Hepatocyte (in vitro differentiated cells): Measurements from ENCODE around the gene ZNF385C.

Source experiments
- CTCF ChIP-seq: fragments of 200-600 bp; sonication (generic); IDR thresholded peaks from 2 replicates; pipeline ENCODE4 v1.5.1; 2016; ENCODE audit warnings: antibody characterized with exemption, mild to moderate bottlenecking; ENCODE audit not compliant: poor library complexity
- EZH2 ChIP-seq: fragments of 200-600 bp; sonication (generic); IDR thresholded peaks from 2 replicates; pipeline ENCODE4 v1.6.1; 2016; ENCODE audit warnings: antibody characterized with exemption, mild to moderate bottlenecking, borderline replicate concordance
- EZH2phosphoT487 ChIP-seq: fragments of 200-600 bp; sonication (generic); IDR thresholded peaks from one replicate; pipeline ENCODE4 v1.6.1; 2018; ENCODE audit warnings: antibody characterized with exemption, mild to moderate bottlenecking, low read depth, moderate library complexity; ENCODE audit not compliant: unreplicated experiment, severe bottlenecking

GRCh38 chr17:42002792-42003301, 95.4 kb downstream of the ZNF385C start:
- TF ChIP-seq CTCF (no peak), EZH2 (no peak), EZH2phosphoT487 (no peak)
